GM23248 (cell line): ENCODE results near the gene GABBR1. TPM values are rescaled to one million over a fixed set of nuclear protein-coding genes. Genes with fewer than 3 reads are reported as not detected.

Source experiments
- DNase-seq: peaks from one replicate; pipeline ENCODE4 v3.0.0-alpha.2; 2015
- H2AFZ ChIP-seq: fragments of 200-600 bp; sonication (generic); 2 replicates; pipeline ENCODE4 v1.6.1; 2016; ENCODE audit warnings: antibody characterized with exemption
- H3F3A ChIP-seq: fragments of 200-600 bp; sonication (generic); 2 replicates; pipeline ENCODE4 v1.6.1; 2016; ENCODE audit warnings: mild to moderate bottlenecking, antibody characterized with exemption, mixed run types; ENCODE audit not compliant: insufficient read depth
- H3K27ac ChIP-seq: fragments of 200-600 bp; sonication (generic); 2 replicates; pipeline ENCODE4 v1.5.1; 2016; ENCODE audit warnings: mild to moderate bottlenecking
- H3K27me3 ChIP-seq: fragments of 200-600 bp; sonication (generic); replicated peaks from 2 replicates; pipeline ENCODE4 v1.6.1; 2016; ENCODE audit warnings: mild to moderate bottlenecking; ENCODE audit not compliant: insufficient read depth
- H3K36me3 ChIP-seq: fragments of 200-600 bp; sonication (generic); 2 replicates; pipeline ENCODE4 v1.6.1; 2016; ENCODE audit warnings: low read depth, mild to moderate bottlenecking
- H3K4me1 ChIP-seq: fragments of 200-600 bp; sonication (generic); 2 replicates; pipeline ENCODE4 v1.6.1; 2016; ENCODE audit warnings: mild to moderate bottlenecking; ENCODE audit not compliant: insufficient read depth
- H3K4me2 ChIP-seq: fragments of 200-600 bp; sonication (generic); one replicate; pipeline ENCODE4 v1.6.1; 2016; ENCODE audit warnings: mild to moderate bottlenecking; ENCODE audit not compliant: unreplicated experiment
- H3K4me3 ChIP-seq: fragments of 200-600 bp; sonication (generic); 2 replicates; pipeline ENCODE4 v1.5.1; 2016; ENCODE audit warnings: mild to moderate bottlenecking
- H3K79me2 ChIP-seq: fragments of 200-600 bp; sonication (generic); 2 replicates; pipeline ENCODE4 v1.6.1; 2016; ENCODE audit warnings: mild to moderate bottlenecking; ENCODE audit not compliant: insufficient read depth
- H3K9ac ChIP-seq: fragments of 200-600 bp; sonication (generic); 2 replicates; pipeline ENCODE4 v1.6.1; 2016; ENCODE audit warnings: mild to moderate bottlenecking
- H3K9me2 ChIP-seq: fragments of 200-600 bp; sonication (generic); 2 replicates; pipeline ENCODE4 v1.6.1; 2016; ENCODE audit warnings: mixed run types, mild to moderate bottlenecking, moderate library complexity; ENCODE audit not compliant: insufficient read depth
- H3K9me3 ChIP-seq: fragments of 200-600 bp; sonication (generic); one replicate; pipeline ENCODE4 v1.6.1; 2017; ENCODE audit warnings: low read depth
- H4K20me1 ChIP-seq: fragments of 200-600 bp; sonication (generic); 2 replicates; pipeline ENCODE4 v1.6.0; 2016; ENCODE audit not compliant: insufficient read depth
- EZH2 ChIP-seq: fragments of 200-600 bp; sonication (generic); IDR thresholded peaks from 2 replicates; pipeline ENCODE4 v1.6.1; 2018; ENCODE audit warnings: antibody characterized with exemption, mild to moderate bottlenecking; ENCODE audit not compliant: insufficient read depth, poor library complexity, severe bottlenecking
- EZH2phosphoT487 ChIP-seq: fragments of 200-600 bp; sonication (generic); IDR thresholded peaks from 2 replicates; pipeline ENCODE4 v1.6.1; 2018; ENCODE audit warnings: antibody characterized with exemption, moderate library complexity, mild to moderate bottlenecking, low read depth; ENCODE audit not compliant: insufficient read depth
- WGBS, 2 experiments: methylation state at CpG; one replicate each; pipeline ENCODE4 v1.1.6; 2015 to 2017; ENCODE audit warnings: low lambda C conversion rate in 2 of 2, low coverage in 1 of 2; ENCODE audit errors: missing lambda C conversion rate in 2 of 2; 5-methylcytosine and 5-hydroxymethylcytosine counted together
- in situ Hi-C: fragments of 300-500 bp; cut with MboI; formaldehyde crosslinking; loops from 2 replicates; pipeline ENCODE4 v1.15.0; 2020
- polyA plus RNA-seq: library from polyadenylated mRNA; unstranded; fragments of >200 nt; fragmentation: Nextera tagmentation; extraction: Ambion mirVana; gene quantifications from 2 replicates; pipeline ENCODE4 v1.2.1, GENCODE V29; 2016
- small RNA-seq: library from RNA; depleted of rRNA; stranded (forward); fragments of <200 nt; gene quantifications from one replicate; pipeline ENCODE3, GENCODE V24; 2014; ENCODE audit warnings: low read depth, low replicate concordance
- total RNA-seq: library from RNA; depleted of rRNA; stranded (reverse); fragments of >200 nt; shearing (Covaris generic); gene quantifications from 2 replicates; pipeline ENCODE4 v1.2.3, GENCODE V29; 2014; rRNA removed

The GABBR1 gene
- total and polyA plus RNA-seq, 2 experiments from 2014 or later: 5.3 to 6.1 TPM

- H3K79me2 ChIP-seq: no peaks in the 10 kb centered on the region
- H3K9me2 ChIP-seq: no peaks in the 10 kb centered on the region
- H3K27ac ChIP-seq: no peak overlapping the region
- no peaks in the 10 kb centered on the region for H3K36me3 ChIP-seq
- in situ Hi-C loops: no loop called here
- no peaks in the 10 kb centered on the region for H3K4me1 ChIP-seq
- H4K20me1 ChIP-seq: no peaks in the 10 kb centered on the region
- WGBS, 2 experiments: 5 to 8% methylated on average over 1 of the region's 1 CpG
- no peak overlapping the region for H3K4me3 ChIP-seq
- TF ChIP-seq EZH2phosphoT487: no peak
- no peak for TF ChIP-seq EZH2
- no peak overlapping the region for H3K4me2 ChIP-seq
- no peaks in the 10 kb centered on the region for H3F3A ChIP-seq
- DNase-seq: no peak
- H3K9ac ChIP-seq: no peak overlapping the region
- H2AFZ ChIP-seq: no peak overlapping the region
- H3K27me3 ChIP-seq: no peaks in the 10 kb centered on the region
- H3K9me3 ChIP-seq: no peaks in the 10 kb centered on the region
Measured at GRCh38 chr6:29517245-29517644, 115.7 kb downstream of the GABBR1 start.

GRCh38 chr6:29516108-29516507 lies 116.9 kb downstream of the GABBR1 start:
- in situ Hi-C loops: no loop called here
- H3K4me2 ChIP-seq: no peak overlapping the region

GRCh38 chr6:29510746-29511300 lies 122.2 kb downstream of the GABBR1 start:
- Histone ChIP-seq H3K9me3 (no peaks in the 10 kb centered on the region), H3K27ac (no peak overlapping the region), H3K9ac (no peak overlapping the region), H3K4me1 (no peaks in the 10 kb centered on the region), H2AFZ (no peak overlapping the region), H3K9me2 (no peaks in the 10 kb centered on the region), H3K36me3 (no peaks in the 10 kb centered on the region), H3K4me2 (no peak overlapping the region), H3K4me3 (no peak overlapping the region), H3F3A (no peaks in the 10 kb centered on the region), H4K20me1 (no peaks in the 10 kb centered on the region), H3K27me3 (no peaks in the 10 kb centered on the region), H3K79me2 (no peaks in the 10 kb centered on the region)
- 21 to 25% methylated on average over 2 of the region's 2 CpGs for WGBS, 2 experiments
- in situ Hi-C loops: no loop called here
- no peak for DNase-seq
- TF ChIP-seq EZH2phosphoT487: no peak
- TF ChIP-seq EZH2: no peak

More at GRCh38 chr6:29516108-29516507, 116.9 kb downstream of the GABBR1 start:
- H3K9ac ChIP-seq: no peak overlapping the region
- H2AFZ ChIP-seq: no peak overlapping the region
- H3K36me3 ChIP-seq: no peaks in the 10 kb centered on the region
- H3K9me2 ChIP-seq: no peaks in the 10 kb centered on the region
- 8 to 15% methylated on average over 6 of the region's 6 CpGs for WGBS, 2 experiments
- no peaks in the 10 kb centered on the region for H3K9me3 ChIP-seq
- TF ChIP-seq EZH2phosphoT487: no peak
- no peak for TF ChIP-seq EZH2
- peak; percentile 57 for DNase-seq
- H3F3A ChIP-seq: no peaks in the 10 kb centered on the region
- no peak overlapping the region for H3K27ac ChIP-seq
- H3K4me3 ChIP-seq: no peak overlapping the region
- no peaks in the 10 kb centered on the region for H3K4me1 ChIP-seq
- H3K79me2 ChIP-seq: no peaks in the 10 kb centered on the region
- no peaks in the 10 kb centered on the region for H4K20me1 ChIP-seq
- no peaks in the 10 kb centered on the region for H3K27me3 ChIP-seq

DNA sequence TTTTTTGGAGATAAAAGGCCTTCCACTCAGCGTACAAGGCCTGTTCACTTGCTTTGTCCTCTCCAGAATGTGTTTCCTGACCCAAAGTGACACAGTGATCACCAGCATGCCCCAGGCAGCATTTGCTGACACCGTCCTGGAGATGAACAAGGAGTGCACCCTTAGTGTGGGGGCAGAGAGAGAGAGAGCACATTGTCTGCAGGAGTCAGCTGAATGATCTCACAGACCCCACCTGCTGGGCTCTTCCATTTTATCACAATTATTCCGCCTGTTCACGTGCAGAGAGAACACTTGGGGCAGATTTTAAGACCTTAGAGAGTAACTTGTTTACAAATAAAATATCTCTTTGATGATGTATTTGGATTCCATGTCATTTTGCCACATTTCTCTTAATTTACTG lies 122.8 kb downstream of the GABBR1 start:
- TF ChIP-seq EZH2: no peak
- no peak for TF ChIP-seq EZH2phosphoT487
- H3K9ac ChIP-seq: no peak overlapping the region
- H3K27me3 ChIP-seq: no peaks in the 10 kb centered on the region
- no peak for DNase-seq
- H3K79me2 ChIP-seq: no peaks in the 10 kb centered on the region
- no peaks in the 10 kb centered on the region for H3K9me2 ChIP-seq
- H4K20me1 ChIP-seq: no peaks in the 10 kb centered on the region
- no peak overlapping the region for H3K4me2 ChIP-seq
- H3K4me3 ChIP-seq: no peak overlapping the region
- no peaks in the 10 kb centered on the region for H3K36me3 ChIP-seq
- no peak overlapping the region for H3K27ac ChIP-seq
- H3K9me3 ChIP-seq: no peaks in the 10 kb centered on the region
- no peaks in the 10 kb centered on the region for H3K4me1 ChIP-seq
- WGBS, 2 experiments: 13 to 14% methylated on average over 4 of the region's 4 CpGs
- no peak overlapping the region for H2AFZ ChIP-seq
- in situ Hi-C loops: no loop called here
- H3F3A ChIP-seq: no peaks in the 10 kb centered on the region

Small RNA genes within 50 kb of the gene (small RNA-seq; reads per million reads assigned to genes)
- 1.5 reads per million, percentile 57 among the genes with 10 or more reads in this experiment for gene SNORD32B
- gene SUMO2P1: not detected
- gene TMEM183AP1: not detected

Other genes starting within 250 kb of the GABBR1 start
- gene OR12D2, start 237.6 kb downstream of the GABBR1 start, total RNA-seq: not detected in 2 replicates
- not detected in 2 replicates for gene OR12D2, start 237.6 kb downstream of the GABBR1 start, polyA plus RNA-seq
- gene OR12D1, start 218.3 kb downstream of the GABBR1 start, total RNA-seq: not detected in 2 replicates
- not detected in 2 replicates for gene OR12D1, start 218.3 kb downstream of the GABBR1 start, polyA plus RNA-seq
- not detected in 2 replicates for gene OR10C1, start 193.9 kb downstream of the GABBR1 start, total RNA-seq
- not detected in 2 replicates for gene OR10C1, start 193.9 kb downstream of the GABBR1 start, polyA plus RNA-seq
- not detected in 2 replicates for gene OR11A1, start 176.1 kb downstream of the GABBR1 start, total RNA-seq
- not detected in 2 replicates for gene OR11A1, start 176.1 kb downstream of the GABBR1 start, polyA plus RNA-seq
- gene OR2H1, start 176.0 kb downstream of the GABBR1 start, total RNA-seq: not detected in 2 replicates
- not detected in 2 replicates for gene OR2H1, start 176.0 kb downstream of the GABBR1 start, polyA plus RNA-seq
- not detected in 2 replicates for gene MAS1L, start 145.2 kb downstream of the GABBR1 start, total RNA-seq
- gene MAS1L, start 145.2 kb downstream of the GABBR1 start, polyA plus RNA-seq: not detected in 2 replicates
- not detected in 2 replicates for gene UBD, start 73.5 kb downstream of the GABBR1 start, total RNA-seq
- gene UBD, start 73.5 kb downstream of the GABBR1 start, polyA plus RNA-seq: not detected in 2 replicates
- not detected in 2 replicates for gene OR2H2, start 48.1 kb downstream of the GABBR1 start, total RNA-seq
- not detected in 2 replicates for gene OR2H2, start 48.1 kb downstream of the GABBR1 start, polyA plus RNA-seq
- not detected in 2 replicates for gene MOG, start 23.9 kb upstream of the GABBR1 start, total RNA-seq
- not detected in 2 replicates for gene MOG, start 23.9 kb upstream of the GABBR1 start, polyA plus RNA-seq
- not detected in 2 replicates for gene ZFP57, start 48.0 kb upstream of the GABBR1 start, total RNA-seq
- not detected in 2 replicates for gene ZFP57, start 48.0 kb upstream of the GABBR1 start, polyA plus RNA-seq
- 0.13 and 0.43 TPM in 2 replicates for gene HLA-F, start 90.3 kb upstream of the GABBR1 start, total RNA-seq
- gene HLA-F, start 90.3 kb upstream of the GABBR1 start, polyA plus RNA-seq: 0.37 and 0.93 TPM in 2 replicates
- gene HLA-G, start 194.6 kb upstream of the GABBR1 start, total RNA-seq: not detected in 2 replicates
- gene HLA-G, start 194.6 kb upstream of the GABBR1 start, polyA plus RNA-seq: 1.5 and 1.7 TPM in 2 replicates